ENCODE measurements around the gene OSBPL2.

OSBPL2 gene

DNA sequence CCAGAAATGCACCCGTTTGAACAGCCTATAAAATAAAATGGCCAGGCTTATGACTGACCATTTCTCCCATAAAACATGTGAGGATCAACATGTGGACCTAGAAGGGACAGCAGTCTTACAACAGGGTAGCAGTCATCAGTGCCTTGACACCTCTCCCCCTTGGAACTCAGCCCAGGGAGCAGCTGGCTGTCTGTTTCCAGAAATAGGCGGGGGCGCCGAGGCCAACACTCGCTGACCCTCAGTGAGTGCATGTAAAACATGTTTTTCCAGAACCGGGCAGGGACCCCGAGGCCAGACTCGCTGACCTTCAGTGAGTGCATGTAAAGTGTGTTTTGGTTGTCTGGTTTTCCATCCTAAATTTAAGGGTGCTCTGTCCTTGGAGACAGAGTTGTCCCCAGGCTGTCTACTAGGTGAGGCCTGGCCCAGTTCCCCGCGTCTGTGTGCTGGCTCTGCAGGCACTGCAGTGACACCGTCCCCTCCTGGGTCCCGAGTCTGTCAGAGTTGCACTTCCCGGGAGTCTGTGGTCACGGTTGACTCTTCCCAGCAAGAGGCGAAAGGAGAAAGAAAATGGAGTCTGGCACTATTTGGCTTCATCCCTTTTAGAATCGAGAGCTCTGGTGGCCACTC is 44.7 kb downstream of the OSBPL2 start:
- no peak for DNase-seq (ENCODE audit: low read depth in 3 of 3)

DNA sequence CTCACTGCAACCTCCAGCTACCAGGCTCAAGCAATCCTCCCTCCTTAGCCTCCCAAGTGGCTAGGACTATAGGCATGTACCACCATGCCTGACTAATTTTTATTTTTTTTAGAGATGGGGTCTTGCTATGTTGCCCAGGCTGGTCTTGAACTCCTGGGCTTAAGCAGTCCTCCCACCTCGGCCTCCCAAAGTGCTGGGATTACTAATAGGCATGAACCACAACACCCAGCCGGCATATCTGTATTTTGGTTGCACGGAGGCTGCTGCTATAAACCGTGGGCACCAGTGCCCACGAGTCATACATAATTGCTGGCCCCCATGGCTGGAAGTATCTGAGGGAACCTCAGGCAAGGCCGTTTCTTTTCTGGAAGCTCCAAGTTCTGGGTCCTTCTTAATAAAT is 46.1 kb downstream of the OSBPL2 start:
- no peak for DNase-seq (ENCODE audit: low read depth in 3 of 3)

DNA sequence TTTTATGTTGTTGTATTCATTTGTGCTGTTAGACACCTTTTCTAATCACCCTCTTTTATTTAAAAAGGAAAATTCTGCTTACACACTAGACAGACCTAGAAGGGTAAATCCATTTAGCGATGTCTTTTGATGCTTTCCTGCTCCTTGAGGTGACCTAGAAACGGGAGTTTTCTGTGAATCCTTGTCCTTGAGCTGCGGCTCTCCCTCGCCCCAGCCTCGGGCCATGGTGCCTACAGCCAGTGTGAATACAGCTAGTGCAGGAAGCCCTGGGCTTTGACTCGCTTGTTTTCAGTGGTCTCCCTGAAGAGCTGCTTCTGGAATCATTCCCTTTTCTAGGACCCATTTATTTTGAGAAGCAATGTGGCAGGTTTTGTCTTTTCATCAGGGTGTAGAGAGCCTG is 46.8 kb downstream of the OSBPL2 start:
- no peak for DNase-seq (ENCODE audit: low read depth in 3 of 3)

DNA sequence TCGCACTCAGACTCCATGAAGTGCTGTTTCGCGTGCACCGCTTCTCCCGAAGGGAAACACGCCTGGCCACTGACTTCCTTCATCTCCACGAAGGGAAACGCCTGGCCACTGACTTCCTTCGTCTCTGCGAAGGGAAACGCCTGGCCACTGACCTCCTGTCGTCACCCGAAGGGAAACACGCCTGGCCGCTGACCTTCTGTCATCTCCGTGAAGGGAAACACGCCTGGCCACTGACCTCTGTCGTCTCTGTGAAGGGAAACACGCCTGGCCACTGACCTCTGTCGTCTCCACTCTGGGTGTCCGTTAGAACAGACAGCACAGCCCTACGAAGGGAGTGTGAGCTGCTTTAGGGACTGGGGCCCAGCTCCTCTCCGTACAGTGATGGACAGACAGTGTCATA is 47.4 kb downstream of the OSBPL2 start:
- no peak for DNase-seq (ENCODE audit: low read depth in 3 of 3)

DNA sequence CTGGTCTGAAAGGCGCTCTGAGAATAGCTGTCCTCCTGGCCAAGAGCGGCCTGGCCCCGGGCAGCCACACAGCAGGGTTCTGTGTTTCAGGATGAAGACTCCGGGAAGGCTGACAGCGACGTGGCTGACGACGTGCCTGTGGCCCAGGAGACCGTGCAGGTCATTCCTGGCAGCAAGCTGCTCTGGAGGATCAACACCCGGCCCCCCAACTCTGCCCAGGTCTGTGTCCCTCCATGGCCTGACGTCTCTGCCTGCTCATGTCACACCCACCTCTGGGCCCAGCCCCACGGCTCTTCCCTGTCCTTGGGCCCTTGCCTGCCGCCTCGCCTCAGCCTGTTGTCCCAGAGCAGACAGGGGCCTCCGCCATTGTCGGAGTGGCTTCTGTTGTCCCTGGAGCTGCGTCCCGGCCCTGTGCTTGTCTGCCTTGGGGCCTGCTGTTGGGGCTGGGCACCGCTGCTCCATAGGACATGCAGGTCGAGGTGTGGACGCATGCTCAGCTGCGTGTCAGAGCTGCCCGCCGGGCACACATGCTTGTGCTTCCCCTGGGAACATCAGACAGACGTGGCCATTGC is 48.3 kb downstream of the OSBPL2 start:
- DNase-seq (ENCODE audit: low read depth in 3 of 3): no peak

DNA sequence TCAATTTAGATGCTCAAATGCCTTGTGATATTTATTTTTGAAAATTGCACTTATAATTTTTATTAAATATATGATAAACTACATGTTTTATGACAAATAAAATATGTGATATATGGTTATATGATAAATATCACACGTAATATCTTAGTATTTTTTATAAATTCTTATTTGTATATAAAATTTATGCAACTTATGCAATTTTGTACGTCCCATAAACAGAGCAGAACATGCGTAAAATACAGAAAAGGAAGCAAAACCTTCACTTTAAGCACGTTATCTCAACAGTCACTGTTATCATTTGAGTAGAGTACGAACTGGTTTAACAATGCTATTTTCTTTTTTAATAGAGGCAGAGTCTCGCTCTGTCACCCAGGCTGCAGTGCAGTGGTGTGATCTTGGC is 48.8 kb downstream of the OSBPL2 start:
- DNase-seq (ENCODE audit: low read depth in 3 of 3): no peak

DNA sequence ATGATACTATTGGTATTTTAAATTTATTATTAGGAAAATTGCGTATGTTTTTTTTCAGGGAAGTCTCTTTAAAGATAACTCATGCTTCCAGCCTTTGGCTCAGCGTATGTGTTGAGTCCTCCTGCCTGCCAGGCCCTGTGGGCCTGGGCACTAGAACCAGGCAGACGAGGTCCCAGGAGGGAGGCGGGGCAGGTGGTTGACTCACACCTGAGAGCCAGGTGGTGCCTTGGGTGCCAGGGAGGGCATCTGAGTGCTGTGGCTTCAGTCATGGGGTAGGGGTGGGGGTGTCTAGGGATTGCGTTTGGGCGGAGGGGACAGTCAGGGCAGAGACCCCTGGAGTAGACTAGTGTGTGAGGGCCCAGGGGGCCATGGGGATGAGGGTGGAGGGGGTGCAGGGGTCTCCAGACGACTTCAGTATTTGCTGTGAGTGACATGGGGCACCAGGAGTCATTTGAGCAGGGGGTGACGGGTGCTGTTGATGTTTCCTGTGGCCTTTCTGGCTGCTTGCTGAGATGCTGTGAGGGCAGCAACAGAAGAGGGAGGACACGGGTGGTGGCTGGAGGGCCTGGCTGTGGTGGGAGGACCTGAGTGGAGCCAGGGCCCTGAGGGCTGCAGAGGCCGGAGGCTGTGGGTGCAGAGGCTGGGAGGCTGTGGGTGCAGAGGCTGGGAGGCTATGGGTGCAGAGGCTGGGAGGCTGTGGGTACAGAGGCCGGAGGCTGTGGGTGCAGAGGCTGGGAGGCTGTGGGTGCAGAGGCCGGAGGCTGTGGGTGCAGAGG is 49.6 kb downstream of the OSBPL2 start:
- no peak for DNase-seq (ENCODE audit: low read depth in 3 of 3)

DNA sequence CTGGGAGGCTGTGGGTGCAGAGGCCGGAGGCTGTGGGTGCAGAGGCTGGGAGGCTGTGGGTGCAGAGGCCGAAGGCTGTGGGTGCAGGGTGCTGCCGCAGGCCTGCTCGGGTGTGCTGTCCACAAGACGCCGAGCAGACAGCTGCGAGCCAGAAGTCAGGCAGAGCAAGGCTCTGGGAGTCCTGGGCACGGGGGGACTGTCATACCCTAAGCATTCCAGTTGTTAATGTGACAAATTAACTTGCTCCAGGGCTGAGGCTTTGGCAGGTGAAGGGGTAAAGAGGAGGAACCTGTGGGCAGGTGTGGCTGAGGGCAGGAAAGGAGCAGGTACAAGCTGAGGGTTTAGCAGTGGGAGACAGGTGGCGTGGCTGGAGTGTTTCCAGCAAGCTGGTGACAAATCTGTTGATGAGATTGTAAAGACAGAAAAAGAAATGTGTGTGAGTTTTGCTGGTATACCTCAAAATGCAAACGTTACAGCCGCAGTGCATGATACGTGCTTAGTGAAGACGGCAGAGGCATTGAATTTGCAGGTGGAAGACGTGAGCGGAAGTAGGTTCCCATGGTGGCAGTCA is 50.3 kb downstream of the OSBPL2 start:
- no peak for DNase-seq (ENCODE audit: low read depth in 3 of 3)

DNA sequence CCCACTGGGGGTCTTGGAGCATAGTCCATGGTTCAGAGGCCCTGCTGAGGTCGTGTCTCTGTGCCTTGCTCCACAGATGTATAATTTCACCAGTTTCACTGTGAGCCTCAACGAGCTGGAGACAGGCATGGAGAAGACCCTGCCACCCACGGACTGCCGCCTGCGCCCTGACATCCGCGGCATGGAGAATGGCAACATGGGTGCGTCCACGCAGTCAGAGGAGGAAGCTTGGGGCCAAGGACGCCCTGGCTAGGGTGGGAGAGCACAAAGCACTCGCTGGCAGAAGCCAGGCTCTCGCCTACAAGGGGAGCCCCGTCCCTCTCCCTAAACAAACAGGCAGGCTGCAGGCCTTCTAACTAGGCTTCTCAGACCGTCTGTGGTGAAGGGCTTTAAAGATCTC is 50.8 kb downstream of the OSBPL2 start:
- no peak for DNase-seq (ENCODE audit: low read depth in 3 of 3)

DNA sequence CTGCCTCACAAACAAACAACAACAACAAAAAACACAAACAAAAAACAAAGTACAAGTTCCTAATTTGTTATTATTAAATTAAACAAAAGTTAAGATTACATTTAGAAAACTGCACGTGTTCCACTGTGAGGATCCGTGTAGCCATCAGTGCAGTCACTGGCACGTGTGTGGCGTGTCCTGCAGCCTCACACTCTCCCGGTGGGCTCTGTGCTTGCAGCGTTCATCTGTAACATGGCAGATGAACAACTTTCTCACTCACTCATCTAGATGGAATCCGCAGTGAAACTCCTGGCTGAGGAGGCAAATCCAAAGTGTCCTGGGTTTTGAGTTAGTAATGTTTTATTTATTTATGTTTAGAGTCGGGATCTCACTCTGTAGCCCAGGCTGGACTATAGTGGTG is 51.6 kb downstream of the OSBPL2 start:
- DNase-seq (ENCODE audit: low read depth in 3 of 3): no peak

DNA sequence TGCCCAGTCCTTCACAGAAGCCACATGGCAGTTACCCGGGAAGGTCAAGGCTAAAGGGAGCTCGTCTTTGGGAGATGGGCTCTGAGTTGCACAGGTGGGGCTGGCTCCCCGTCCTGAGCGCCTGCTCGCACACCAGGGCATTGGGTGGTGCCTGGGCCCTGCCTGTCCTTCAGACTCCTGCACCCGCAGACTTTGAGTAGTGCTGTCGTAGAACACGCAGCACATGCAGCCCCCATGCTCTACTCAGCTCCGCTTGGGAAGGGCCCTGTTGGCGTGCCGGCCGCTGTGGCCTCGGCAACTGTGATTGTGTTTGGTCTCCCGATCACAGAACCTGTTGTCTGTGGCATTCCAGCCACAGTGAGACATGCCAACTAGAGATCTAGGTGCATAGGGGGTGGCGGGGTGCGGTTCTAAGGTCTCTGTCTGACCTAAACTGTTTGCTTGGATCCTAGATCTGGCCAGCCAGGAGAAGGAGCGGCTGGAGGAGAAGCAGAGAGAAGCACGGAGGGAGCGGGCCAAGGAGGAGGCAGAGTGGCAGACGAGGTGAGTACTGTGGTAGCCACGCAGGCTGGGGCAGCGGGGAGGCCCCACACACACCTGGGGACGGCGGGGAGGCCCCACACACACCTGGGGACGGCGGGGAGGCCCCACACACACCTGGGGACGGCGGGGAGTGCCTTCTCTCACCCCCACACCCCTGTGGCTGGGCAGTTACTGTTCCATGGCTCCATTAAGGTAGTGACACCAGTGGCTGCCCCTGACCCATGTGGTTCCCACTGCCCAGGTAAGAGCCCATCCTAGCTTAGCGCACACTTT is 53.1 kb downstream of the OSBPL2 start:
- no peak for DNase-seq (ENCODE audit: low read depth in 3 of 3)

DNA sequence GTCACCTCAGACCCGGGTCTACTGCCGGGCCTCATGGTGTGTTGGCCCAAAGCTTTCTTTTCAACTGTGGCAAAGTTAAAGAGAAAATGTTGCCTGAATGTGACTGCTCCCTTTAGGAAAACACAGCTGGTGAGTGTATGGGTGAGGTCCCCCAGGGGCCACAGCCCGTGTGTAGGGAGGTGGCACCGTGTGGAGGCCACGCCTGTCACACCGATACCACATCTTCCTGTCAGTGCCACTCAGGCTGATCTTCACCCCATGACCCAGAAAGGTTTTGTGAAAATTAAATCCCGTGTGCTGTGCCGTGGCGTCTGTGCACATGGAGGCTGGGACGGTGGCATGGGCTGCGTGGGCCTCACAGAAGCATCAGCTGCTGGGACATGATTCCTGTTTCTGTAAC is 53.8 kb downstream of the OSBPL2 start:
- DNase-seq (ENCODE audit: low read depth in 3 of 3): no peak

DNA sequence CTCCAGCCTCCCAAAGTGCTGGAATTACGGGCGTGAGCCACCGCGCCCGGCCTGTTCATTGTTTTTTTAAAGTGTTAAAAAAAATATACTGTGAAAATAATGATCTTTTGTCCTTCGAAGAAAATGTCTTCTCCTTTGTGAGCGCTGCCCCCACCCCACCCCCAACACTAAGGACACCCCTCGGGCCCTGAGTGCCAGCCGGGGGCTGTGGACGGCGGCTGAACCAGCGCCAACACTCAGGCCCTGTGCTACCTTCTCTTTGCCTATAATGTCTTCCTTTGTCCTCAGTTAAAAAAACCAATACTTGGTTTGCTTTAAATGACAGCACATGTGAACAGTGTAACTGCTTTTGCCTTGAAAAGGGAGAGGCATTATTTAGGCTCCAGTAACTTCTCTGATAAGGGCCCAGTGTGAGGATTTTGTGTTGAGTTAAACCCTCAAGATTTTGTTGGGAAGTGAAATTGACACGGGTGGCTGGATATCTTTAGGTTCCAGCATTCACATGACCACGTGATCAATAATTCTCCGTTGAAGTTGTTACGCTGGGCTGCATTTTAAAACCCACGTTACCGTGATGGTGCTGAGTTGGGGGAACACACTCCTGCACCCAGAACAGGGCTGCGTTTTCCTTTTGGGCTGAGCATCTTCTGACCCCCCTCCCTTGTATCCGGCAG is 54.9 kb downstream of the OSBPL2 start:
- no peak for DNase-seq (ENCODE audit: low read depth in 3 of 3)

DNA sequence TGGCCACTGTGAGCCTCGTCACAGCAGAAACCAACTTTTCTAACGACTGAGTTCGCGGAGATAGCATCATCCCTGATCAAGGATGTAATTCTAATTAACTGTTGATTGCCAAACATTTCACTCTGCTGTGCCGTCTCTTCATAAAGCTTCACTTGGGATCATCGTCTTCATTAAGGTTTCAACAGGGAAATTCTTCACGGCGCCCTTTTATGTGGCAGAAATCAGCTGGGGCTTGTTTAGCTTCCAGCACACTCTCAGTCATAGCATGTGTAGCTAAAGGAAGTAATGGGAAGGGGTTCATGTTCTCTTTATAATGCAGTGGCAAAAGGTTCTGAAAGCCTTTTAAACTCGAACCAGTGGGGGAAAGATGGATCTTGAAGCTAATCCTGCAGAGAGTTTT is 55.6 kb downstream of the OSBPL2 start:
- DNase-seq (ENCODE audit: low read depth in 3 of 3): no peak

DNA sequence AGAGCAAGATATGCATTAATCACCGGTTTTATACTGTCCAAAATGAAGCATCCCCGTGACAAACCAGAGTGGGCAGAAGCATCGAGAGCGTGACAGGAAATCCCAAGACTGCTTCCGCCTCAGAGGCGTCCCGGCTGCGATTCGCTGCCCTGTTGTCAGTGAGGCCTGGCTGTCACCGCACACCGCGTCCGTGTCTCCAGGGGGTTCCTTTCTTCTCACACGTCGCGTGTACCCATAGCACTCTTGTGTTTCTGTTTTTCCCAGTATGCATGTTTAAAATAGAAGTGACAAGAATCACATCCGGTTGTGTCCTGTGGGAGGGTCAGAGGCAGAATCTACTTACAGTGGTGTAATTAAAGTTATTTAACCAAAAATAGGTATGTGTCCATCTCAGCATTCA is 56.2 kb downstream of the OSBPL2 start:
- DNase-seq (ENCODE audit: low read depth in 3 of 3): no peak

DNA sequence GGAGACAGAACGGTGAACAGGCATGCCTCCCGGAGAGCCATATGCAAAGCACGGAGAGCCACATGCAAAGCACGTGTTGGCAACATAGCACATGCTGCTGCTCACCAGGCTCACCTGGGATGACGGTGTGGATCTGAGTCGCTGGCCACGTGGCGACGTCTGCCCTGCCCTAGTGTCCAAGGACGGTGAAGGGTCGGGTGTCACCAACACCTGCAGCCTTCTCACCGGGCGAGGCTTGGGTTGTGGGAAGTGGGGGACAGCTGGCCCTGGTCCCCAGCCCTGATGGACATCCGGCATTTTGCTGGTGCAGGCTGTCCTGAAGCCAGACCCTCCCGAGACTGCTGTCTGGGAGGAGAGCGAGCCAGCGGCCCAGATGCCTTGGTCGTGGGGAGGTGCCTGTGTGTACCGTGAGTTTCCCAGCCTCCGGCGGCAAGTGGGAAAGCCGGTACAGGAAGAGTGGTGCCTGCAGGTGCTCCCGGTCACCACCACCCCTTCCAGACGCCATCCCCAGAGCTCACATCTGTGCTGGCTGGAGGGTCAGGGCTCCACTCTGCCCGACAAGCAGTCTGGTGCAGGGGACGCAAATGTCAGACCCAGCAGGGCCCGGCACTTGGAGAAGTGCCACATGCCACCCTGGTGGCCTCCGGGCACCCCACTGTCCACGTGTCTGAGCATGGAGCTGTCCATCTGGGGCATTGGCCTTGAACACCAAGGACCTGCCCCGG is 58.6 kb downstream of the OSBPL2 start:
- no peak for DNase-seq (ENCODE audit: low read depth in 3 of 3)

DNA sequence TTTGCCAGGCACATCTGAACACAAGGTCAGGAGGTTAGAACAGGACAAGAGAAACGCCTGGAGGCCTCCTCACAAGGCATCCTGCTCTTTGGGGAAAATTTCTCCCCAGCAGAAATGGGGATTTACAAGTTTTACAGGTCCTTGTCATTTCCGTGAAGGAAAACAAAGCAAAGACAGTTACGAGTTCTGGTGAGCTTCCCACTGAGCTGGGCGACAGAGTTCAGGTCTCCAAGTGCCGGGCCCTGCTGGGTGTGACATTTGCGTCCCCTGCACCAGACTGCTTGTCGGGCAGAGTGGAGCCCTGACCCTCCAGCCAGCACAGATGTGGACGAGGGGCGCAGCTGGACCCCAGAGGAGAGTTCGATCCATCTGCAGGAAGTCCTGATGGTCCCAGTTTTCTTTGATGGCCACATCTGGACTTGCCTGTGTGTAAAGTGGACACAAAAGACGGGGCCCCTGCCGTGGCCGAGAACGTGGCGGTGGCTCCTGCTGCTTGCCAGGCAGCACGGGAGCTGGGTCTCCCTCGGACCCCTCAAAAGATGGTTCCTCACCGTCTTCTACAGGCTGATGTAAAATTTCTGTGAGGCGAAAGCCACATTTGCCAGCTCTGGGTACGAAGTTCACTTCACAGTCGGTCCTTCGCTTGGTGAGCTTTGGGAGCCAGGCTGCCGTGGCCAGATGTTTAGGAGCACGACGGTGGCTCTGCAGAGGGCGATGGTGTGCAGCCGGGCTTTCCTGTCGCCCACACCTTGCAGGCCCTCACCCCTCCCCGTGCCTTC is 59.3 kb downstream of the OSBPL2 start:
- DNase-seq (ENCODE audit: low read depth in 3 of 3): no peak

DNA sequence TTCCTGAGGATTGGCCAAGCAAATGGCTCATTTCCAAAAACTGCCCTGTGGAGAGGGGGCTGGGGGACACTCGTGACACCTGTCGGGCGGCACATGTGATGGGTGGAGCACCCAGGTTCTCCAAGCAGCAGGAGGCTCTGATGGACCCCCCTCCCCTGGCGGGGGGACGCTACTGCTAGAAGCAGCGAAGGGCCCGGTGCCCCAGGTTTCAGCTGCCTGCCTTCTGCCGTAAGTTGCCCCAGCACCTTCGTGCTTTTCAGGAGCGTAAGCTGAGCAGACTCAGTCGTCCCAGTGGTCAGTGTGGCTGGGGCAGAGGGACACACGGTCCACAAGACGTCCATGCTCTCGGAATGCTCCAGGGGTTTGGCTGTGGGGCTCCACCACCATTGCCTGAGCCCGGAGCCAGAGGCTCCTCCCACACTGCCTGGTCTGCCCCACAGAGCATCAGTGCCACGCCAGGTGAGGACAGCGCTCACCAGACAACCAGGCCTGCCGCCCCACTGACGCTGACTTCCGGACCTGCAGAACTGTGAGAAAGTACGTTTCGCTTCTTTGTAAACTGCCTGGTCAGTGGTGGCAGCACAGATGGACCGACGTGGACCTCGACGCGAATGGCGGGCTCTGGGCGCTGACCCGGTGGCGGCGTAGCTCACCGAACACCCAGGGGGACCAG is 60.4 kb downstream of the OSBPL2 start:
- no peak for DNase-seq (ENCODE audit: low read depth in 3 of 3)

DNA sequence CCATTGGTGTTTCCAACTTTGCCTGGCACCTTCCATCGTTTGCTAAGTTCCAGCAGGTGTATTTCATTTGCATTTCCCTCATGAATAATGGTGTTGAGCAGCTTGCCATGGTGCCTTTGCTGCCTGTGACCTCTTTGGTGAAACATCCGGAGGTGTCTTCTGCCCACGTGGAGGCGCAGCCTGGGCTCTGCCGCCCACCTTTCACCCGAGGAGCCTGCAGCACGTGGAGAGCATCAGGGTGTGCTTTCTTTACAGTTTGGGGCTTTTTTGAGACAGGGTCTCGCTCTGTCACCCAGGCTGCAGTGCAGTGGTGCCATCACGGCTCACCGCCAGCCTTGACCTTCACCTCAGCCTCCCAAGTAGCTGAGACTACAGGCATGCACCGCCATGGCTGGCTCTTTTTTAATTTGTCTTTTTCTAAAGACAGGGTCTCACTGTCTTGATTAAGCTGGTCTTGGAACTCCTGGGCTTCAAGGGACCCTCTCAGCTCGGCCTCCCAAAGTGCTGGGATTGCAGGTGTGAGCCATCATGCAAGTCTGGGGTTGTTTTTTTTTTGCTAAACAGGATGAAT is 61.4 kb downstream of the OSBPL2 start:
- DNase-seq (ENCODE audit: low read depth in 3 of 3): no peak

All from stimulated activated CD4-positive, alpha-beta T cell treated with anti-CD3 and anti-CD28 coated beads, TNF-alpha, amount 100 ng/mL, for 4 hours (primary cell).